ENCODE data around the gene ALS2CL. TPM values are rescaled to one million over a fixed set of nuclear protein-coding genes. Genes with fewer than 3 reads are reported as not detected.

The ALS2CL gene
- total RNA-seq, 1 experiment from 2014 or later: 16.4 TPM

DNA sequence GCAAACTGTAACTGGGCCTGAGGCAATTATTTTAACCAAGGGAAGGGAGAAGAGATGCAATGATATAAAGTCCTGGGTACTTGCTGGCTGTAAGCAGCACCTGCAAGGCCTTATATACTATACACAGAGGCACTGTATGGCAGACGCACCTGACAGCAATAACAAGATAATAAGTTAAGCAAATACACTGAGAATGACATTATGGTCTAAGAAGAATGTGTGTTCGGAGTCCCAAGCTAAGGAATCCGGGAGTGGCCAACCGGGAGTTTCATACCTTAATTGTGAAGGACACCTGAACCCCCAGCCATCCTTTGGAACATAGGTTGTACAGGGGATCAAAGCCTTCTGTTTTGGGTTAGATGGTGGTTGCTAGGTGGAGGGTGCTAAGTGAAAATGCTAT is 67.4 kb downstream of the ALS2CL start:
- ChIA-PET POLR2A (no interaction called here), CTCF (no interaction called here), RAD21 (ENCODE audit: low non-redundant PET in 1 of 2, low total read pairs in 2 of 2, uncharacterized antibody in 2 of 2, unreplicated experiment in 2 of 2) (interaction anchor here in 1 of 2 experiments (1.4 kb wide), 1 partner anchor 137 kb away, joined by 4 read pairs; no protein-coding TSS in a partner anchor)
- intact Hi-C loops (cut with micrococcal nuclease): no loop called here
- Histone ChIP-seq H3K27ac (ENCODE audit: low read depth, low read length) (no peak overlapping the region), H3K4me1 (ENCODE audit: control insufficient read depth in 1 of 2, insufficient read depth in 2 of 2, low read length in 2 of 2) (peaks cover 0 to 7% of the 10 kb centered on the region in 2 experiments; a peak in 1 of 4 replicates), H2AFZ (ENCODE audit: low read depth, low read length, poor library complexity, severe bottlenecking) (no peak overlapping the region), H3K9ac (ENCODE audit: low read length) (no peak overlapping the region), H3K9me2 (ENCODE audit: insufficient read depth) (no peaks in the 10 kb centered on the region), H4K20me1 (ENCODE audit: insufficient read depth) (no peaks in the 10 kb centered on the region), H3K79me2 (ENCODE audit: insufficient read depth, low read length) (no peaks in the 10 kb centered on the region), H3K4me2 (ENCODE audit: low read length) (no peak overlapping the region), H3K4me3 (replicated peaks in 1 of 2; ENCODE audit: low read depth in 1 of 2, low read length in 2 of 2) (no peak overlapping the region), H3K27me3 (ENCODE audit: insufficient read depth, low read length) (peaks cover 10% of the 10 kb centered on the region), H3K9me3 (ENCODE audit: control insufficient read depth in 1 of 2, insufficient read depth in 1 of 2, low read depth in 1 of 2, low read length in 2 of 2) (no peaks in the 10 kb centered on the region), H3K36me3 (ENCODE audit: control insufficient read depth in 1 of 2, insufficient read depth in 2 of 2, low read length in 2 of 2) (no peaks in the 10 kb centered on the region)
- BruUV-seq (replicated peaks): no TSS peak
- ATAC-seq (no peak), DNase-seq (ENCODE audit: low read depth, low spot score) (no peak)
- TF ChIP-seq EZH2 (IDR thresholded peaks at IDR 0.05): no peak
- no peak for TF ChIP-seq YY1 (IDR thresholded peaks at IDR 0.05; ENCODE audit: extremely low read depth, insufficient replicate concordance, low read depth, low read length)
- no peak for TF ChIP-seq JUND (IDR thresholded peaks at IDR 0.05)
- no peak for TF ChIP-seq ZNF274 (IDR thresholded peaks at IDR 0.05; ENCODE audit: low read depth, low read length)
- TF ChIP-seq POLR2A (IDR thresholded peaks at IDR 0.05; ENCODE audit: borderline replicate concordance, extremely low read depth, insufficient read depth, insufficient read length): no peak
- TF ChIP-seq ZFX (IDR thresholded peaks at IDR 0.05): no peak
- TF ChIP-seq RAD21 (IDR thresholded peaks at IDR 0.05; ENCODE audit: low read depth): no peak
- TF ChIP-seq TCF7L2 (IDR thresholded peaks at IDR 0.05; ENCODE audit: borderline replicate concordance, extremely low read depth, insufficient read depth, insufficient read length): no peak
- no peak for TF ChIP-seq ATF3 (IDR thresholded peaks at IDR 0.05)
- TF ChIP-seq CTCF (IDR thresholded peaks at IDR 0.05 in 2 of 3, conservative IDR thresholded peaks at IDR 0.05 in 1 of 3; ENCODE audit: borderline replicate concordance in 1 of 3, insufficient read depth in 1 of 3, low read depth in 2 of 3, low read length in 2 of 3): no peak
- TF ChIP-seq CEBPB (IDR thresholded peaks at IDR 0.05; ENCODE audit: low read depth): no peak
- no peak for TF ChIP-seq SP1 (IDR thresholded peaks at IDR 0.05; ENCODE audit: low read depth)
- TF ChIP-seq, protein P1, sequence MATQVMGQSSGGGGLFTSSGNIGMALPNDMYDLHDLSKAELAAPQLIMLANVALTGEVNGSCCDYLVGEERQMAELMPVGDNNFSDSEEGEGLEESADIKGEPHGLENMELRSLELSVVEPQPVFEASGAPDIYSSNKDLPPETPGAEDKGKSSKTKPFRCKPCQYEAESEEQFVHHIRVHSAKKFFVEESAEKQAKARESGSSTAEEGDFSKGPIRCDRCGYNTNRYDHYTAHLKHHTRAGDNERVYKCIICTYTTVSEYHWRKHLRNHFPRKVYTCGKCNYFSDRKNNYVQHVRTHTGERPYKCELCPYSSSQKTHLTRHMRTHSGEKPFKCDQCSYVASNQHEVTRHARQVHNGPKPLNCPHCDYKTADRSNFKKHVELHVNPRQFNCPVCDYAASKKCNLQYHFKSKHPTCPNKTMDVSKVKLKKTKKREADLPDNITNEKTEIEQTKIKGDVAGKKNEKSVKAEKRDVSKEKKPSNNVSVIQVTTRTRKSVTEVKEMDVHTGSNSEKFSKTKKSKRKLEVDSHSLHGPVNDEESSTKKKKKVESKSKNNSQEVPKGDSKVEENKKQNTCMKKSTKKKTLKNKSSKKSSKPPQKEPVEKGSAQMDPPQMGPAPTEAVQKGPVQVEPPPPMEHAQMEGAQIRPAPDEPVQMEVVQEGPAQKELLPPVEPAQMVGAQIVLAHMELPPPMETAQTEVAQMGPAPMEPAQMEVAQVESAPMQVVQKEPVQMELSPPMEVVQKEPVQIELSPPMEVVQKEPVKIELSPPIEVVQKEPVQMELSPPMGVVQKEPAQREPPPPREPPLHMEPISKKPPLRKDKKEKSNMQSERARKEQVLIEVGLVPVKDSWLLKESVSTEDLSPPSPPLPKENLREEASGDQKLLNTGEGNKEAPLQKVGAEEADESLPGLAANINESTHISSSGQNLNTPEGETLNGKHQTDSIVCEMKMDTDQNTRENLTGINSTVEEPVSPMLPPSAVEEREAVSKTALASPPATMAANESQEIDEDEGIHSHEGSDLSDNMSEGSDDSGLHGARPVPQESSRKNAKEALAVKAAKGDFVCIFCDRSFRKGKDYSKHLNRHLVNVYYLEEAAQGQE (IDR thresholded peaks at IDR 0.05; ENCODE audit: low read depth): no peak
- no peak for TF ChIP-seq SRF (IDR thresholded peaks at IDR 0.05; ENCODE audit: low read depth)
- TF ChIP-seq ELF1 (IDR thresholded peaks at IDR 0.05; ENCODE audit: borderline replicate concordance, low read depth): no peak
- TF ChIP-seq MAX (IDR thresholded peaks at IDR 0.05): no peak

Data from HCT116 (cell line).